Measurements from ENCODE around the gene SPIRE2. TPM values are rescaled to one million over a fixed set of nuclear protein-coding genes. Genes with fewer than 3 reads are reported as not detected.
A peak's percentile ranks its signal among the peaks of the same experiment; 100 is the strongest.

Gene SPIRE2
- total and polyA plus RNA-seq, 2 of the 13 experiments (the other 11 are each of a cell fraction or from before 2014, with no cell fraction given): 13.3 to 37.5 TPM

DNA sequence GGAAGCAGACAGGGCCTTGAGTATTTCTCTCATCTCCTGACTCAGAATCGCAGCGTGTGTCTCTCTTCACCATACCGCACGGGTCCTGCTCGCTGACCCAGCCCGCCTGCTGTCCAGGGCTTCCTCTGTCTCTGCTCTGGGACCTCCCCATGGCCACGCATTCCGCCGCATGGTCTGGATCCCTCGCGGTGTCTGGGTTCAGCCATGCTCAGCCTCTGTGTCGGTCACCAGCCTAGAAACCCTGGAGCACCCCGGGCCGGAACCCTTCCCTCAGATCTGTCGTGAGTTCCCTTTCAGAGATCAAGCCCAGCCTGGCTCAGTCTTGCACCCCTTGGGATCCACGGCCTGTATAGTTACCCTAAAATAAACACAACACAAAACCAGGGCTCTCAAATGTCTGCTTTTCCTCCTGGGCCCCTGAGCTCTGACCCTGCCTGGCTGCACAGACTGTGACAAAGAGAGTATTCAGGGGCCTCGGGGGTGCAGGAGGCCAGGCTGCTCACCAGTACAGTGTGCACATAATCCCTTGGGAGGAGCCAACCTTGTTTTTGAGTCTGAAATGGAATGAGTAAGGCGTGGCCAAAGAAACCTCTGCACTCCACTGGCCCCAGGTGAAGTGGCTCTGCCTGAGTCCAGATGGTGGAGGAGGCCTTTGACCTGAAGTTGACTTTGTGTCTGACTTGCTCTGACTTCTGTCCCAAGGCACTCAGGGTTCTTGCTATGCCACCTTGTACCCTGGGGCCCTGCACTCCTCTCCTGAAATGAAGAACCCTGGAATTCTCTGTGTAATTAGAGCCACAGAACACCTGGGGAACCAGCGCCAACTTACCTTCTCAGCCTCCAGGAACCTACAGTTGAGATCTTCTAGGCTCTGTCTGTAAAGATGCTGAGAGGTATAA is 5.8 kb upstream of the SPIRE2 start (continued):
- TF ChIP-seq FOXK1 (CRISPR knock-in tag; IDR thresholded peaks at IDR 0.05; ENCODE audit: borderline replicate concordance, low read depth): peak; percentile 83; the same call in 1 of the 2 replicates
- peak; percentile 95; the same call in 1 of the 2 replicates for TF ChIP-seq ZNF556 (CRISPR knock-in tag; IDR thresholded peaks at IDR 0.05; ENCODE audit: borderline replicate concordance)
- no peak for TF ChIP-seq ZNF382 (CRISPR knock-in tag; IDR thresholded peaks at IDR 0.05; ENCODE audit: borderline replicate concordance)
- peak; percentile 90 for TF ChIP-seq PATZ1 (CRISPR knock-in tag; IDR thresholded peaks at IDR 0.05)
- TF ChIP-seq ZSCAN22 (CRISPR knock-in tag; IDR thresholded peaks at IDR 0.05): no peak
- peak; percentile 42; the same call in 1 of the 2 replicates for TF ChIP-seq CBFB (CRISPR knock-in tag; IDR thresholded peaks at IDR 0.05)
- TF ChIP-seq, protein P1, sequence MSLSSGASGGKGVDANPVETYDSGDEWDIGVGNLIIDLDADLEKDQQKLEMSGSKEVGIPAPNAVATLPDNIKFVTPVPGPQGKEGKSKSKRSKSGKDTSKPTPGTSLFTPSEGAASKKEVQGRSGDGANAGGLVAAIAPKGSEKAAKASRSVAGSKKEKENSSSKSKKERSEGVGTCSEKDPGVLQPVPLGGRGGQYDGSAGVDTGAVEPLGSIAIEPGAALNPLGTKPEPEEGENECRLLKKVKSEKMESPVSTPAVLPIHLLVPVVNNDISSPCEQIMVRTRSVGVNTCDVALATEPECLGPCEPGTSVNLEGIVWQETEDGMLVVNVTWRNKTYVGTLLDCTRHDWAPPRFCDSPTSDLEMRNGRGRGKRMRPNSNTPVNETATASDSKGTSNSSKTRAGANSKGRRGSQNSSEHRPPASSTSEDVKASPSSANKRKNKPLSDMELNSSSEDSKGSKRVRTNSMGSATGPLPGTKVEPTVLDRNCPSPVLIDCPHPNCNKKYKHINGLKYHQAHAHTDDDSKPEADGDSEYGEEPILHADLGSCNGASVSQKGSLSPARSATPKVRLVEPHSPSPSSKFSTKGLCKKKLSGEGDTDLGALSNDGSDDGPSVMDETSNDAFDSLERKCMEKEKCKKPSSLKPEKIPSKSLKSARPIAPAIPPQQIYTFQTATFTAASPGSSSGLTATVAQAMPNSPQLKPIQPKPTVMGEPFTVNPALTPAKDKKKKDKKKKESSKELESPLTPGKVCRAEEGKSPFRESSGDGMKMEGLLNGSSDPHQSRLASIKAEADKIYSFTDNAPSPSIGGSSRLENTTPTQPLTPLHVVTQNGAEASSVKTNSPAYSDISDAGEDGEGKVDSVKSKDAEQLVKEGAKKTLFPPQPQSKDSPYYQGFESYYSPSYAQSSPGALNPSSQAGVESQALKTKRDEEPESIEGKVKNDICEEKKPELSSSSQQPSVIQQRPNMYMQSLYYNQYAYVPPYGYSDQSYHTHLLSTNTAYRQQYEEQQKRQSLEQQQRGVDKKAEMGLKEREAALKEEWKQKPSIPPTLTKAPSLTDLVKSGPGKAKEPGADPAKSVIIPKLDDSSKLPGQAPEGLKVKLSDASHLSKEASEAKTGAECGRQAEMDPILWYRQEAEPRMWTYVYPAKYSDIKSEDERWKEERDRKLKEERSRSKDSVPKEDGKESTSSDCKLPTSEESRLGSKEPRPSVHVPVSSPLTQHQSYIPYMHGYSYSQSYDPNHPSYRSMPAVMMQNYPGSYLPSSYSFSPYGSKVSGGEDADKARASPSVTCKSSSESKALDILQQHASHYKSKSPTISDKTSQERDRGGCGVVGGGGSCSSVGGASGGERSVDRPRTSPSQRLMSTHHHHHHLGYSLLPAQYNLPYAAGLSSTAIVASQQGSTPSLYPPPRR (CRISPR knock-in tag; IDR thresholded peaks at IDR 0.05; ENCODE audit: borderline replicate concordance): peak; percentile 96
- peak; percentile 79; the same call in 1 of the 2 replicates for TF ChIP-seq ZXDC (CRISPR knock-in tag; IDR thresholded peaks at IDR 0.05)
- no peak for TF ChIP-seq REL (CRISPR knock-in tag; conservative IDR thresholded peaks at IDR 0.05)
- TF ChIP-seq, protein P2, sequence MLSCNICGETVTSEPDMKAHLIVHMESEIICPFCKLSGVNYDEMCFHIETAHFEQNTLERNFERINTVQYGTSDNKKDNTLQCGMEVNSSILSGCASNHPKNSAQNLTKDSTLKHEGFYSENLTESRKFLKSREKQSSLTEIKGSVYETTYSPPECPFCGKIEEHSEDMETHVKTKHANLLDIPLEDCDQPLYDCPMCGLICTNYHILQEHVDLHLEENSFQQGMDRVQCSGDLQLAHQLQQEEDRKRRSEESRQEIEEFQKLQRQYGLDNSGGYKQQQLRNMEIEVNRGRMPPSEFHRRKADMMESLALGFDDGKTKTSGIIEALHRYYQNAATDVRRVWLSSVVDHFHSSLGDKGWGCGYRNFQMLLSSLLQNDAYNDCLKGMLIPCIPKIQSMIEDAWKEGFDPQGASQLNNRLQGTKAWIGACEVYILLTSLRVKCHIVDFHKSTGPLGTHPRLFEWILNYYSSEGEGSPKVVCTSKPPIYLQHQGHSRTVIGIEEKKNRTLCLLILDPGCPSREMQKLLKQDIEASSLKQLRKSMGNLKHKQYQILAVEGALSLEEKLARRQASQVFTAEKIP (CRISPR knock-in tag; IDR thresholded peaks at IDR 0.05; ENCODE audit: borderline replicate concordance): no peak
- TF ChIP-seq ATAD3A (CRISPR knock-in tag; IDR thresholded peaks at IDR 0.05): no peak

All from HepG2 (cell line).